IMR-90 (cell line): ENCODE measurements around the gene FBXW5. TPM values are rescaled to one million over a fixed set of nuclear protein-coding genes. Genes with fewer than 3 reads are reported as not detected.

Experiments
- ATAC-seq: fragments of 200-7000 bp; cut with Tn5 transposase; 2 replicates; pipeline ENCODE4 v1.9.1; 2020; ENCODE audit warnings: low read depth, mild to moderate bottlenecking, moderate library complexity
- BruUV-seq: library from RNA; stranded (reverse); fragments of 400-500 nt; replicated peaks from 2 replicates; lab custom pipeline; 2021; lab: Mats Ljungman, UMichigan
- CTCF ChIA-PET: fragments of 300-600 bp; formaldehyde crosslinking; extraction: SDS; loops from one replicate; lab custom pipeline; 2021; ENCODE audit warnings: antibody characterized with exemption; lab: Yijun Ruan, JAX
- POLR2A ChIA-PET: fragments of 300-600 bp; sonication (Branson Sonifier 250); formaldehyde crosslinking; loops from one replicate; lab custom pipeline; 2022; ENCODE audit warnings: antibody characterized with exemption; ENCODE audit not compliant: unreplicated experiment; lab: Charles Lee
- DNase-seq: peaks from one replicate; pipeline ENCODE4 v3.0.0; 2013
- H2AFZ ChIP-seq: replicated peaks from 2 replicates; pipeline ENCODE3; 2013; ENCODE audit warnings: low read length, mild to moderate bottlenecking; ENCODE audit not compliant: poor library complexity
- H2AK5ac ChIP-seq: 2 replicates; pipeline ENCODE4 v1.6.1; 2013; ENCODE audit warnings: low read depth, low read length, inconsistent platforms
- H2AK9ac ChIP-seq: replicated peaks from 2 replicates; pipeline ENCODE3; 2013; ENCODE audit warnings: mild to moderate bottlenecking, low read depth, low read length, moderate library complexity; ENCODE audit not compliant: poor library complexity
- H2BK120ac ChIP-seq: 2 replicates; pipeline ENCODE4 v1.6.1; 2013; ENCODE audit warnings: low read depth, low read length, inconsistent platforms
- H2BK15ac ChIP-seq: 3 replicates; pipeline ENCODE4 v1.6.1; 2013; ENCODE audit warnings: low read depth, low read length, inconsistent platforms
- H2BK20ac ChIP-seq: 2 replicates; pipeline ENCODE4 v1.6.1; 2013; ENCODE audit warnings: low read depth, mild to moderate bottlenecking, inconsistent platforms, low read length, moderate library complexity
- H2BK5ac ChIP-seq: 2 replicates; pipeline ENCODE4 v1.6.1; 2013; ENCODE audit warnings: mild to moderate bottlenecking, low read depth, low read length, inconsistent platforms; ENCODE audit not compliant: poor library complexity, severe bottlenecking
- H3K14ac ChIP-seq: replicated peaks from 2 replicates; pipeline ENCODE4 v1.6.1; 2013; ENCODE audit warnings: low read depth, low read length, inconsistent platforms
- H3K18ac ChIP-seq: 2 replicates; pipeline ENCODE4 v1.6.1; 2013; ENCODE audit warnings: low read depth, low read length, control low read depth
- H3K23ac ChIP-seq: 2 replicates; pipeline ENCODE4 v1.6.1; 2013; ENCODE audit warnings: low read depth, low read length, inconsistent platforms
- H3K27ac ChIP-seq: 2 replicates; pipeline ENCODE4 v1.5.1; 2013; ENCODE audit warnings: mild to moderate bottlenecking, control low read depth, low read length; ENCODE audit not compliant: insufficient read depth
- H3K27me3 ChIP-seq: 2 replicates; pipeline ENCODE4 v1.6.1; 2013; ENCODE audit warnings: low read length; ENCODE audit not compliant: control insufficient read depth, insufficient read depth
- H3K36me3 ChIP-seq: 2 replicates; pipeline ENCODE4 v1.6.1; 2013; ENCODE audit warnings: low read length, mixed read lengths; ENCODE audit not compliant: control insufficient read depth, insufficient read depth
- H3K4ac ChIP-seq: 2 replicates; pipeline ENCODE4 v1.6.1; 2013; ENCODE audit warnings: low read depth, low read length, inconsistent platforms
- H3K4me1 ChIP-seq: 2 replicates; pipeline ENCODE4 v1.6.1; 2013; ENCODE audit warnings: low read length, mixed read lengths; ENCODE audit not compliant: control insufficient read depth, insufficient read depth
- H3K4me2 ChIP-seq: 2 replicates; pipeline ENCODE4 v1.6.1; 2013; ENCODE audit warnings: low read depth, mild to moderate bottlenecking, control low read depth, low read length, moderate library complexity
- H3K4me3 ChIP-seq: 2 replicates; pipeline ENCODE4 v1.5.1; 2013; ENCODE audit warnings: low read depth, mild to moderate bottlenecking, control low read depth, low read length, moderate library complexity; ENCODE audit not compliant: insufficient read depth
- H3K56ac ChIP-seq: 2 replicates; pipeline ENCODE4 v1.6.1; 2013; ENCODE audit warnings: low read length, inconsistent platforms; ENCODE audit not compliant: insufficient read depth; ENCODE audit errors: extremely low read depth
- H3K79me1 ChIP-seq, 2 experiments: 2 replicates each; pipeline ENCODE4 v1.6.1; 2013; ENCODE audit warnings: low read length in 2 of 2, inconsistent platforms in 1 of 2, low read depth in 1 of 2
- H3K9ac ChIP-seq: 2 replicates; pipeline ENCODE4 v1.6.1; 2013; ENCODE audit warnings: low read depth, low read length, control low read depth
- H3K9me1 ChIP-seq: 2 replicates; pipeline ENCODE4 v1.6.1; 2013; ENCODE audit warnings: low read length, inconsistent platforms; ENCODE audit not compliant: insufficient read depth
- H3K9me3 ChIP-seq: 2 replicates; pipeline ENCODE4 v1.6.1; 2013; ENCODE audit warnings: low read length; ENCODE audit not compliant: control insufficient read depth, insufficient read depth
- H4K20me1 ChIP-seq: 2 replicates; pipeline ENCODE4 v1.6.1; 2013; ENCODE audit warnings: low read length, inconsistent platforms; ENCODE audit not compliant: insufficient read depth
- H4K5ac ChIP-seq: 2 replicates; pipeline ENCODE4 v1.6.1; 2013; ENCODE audit warnings: mild to moderate bottlenecking, low read depth, low read length, control low read depth
- H4K8ac ChIP-seq, 2 experiments: 2 replicates each; pipeline ENCODE4 v1.6.1; 2013; ENCODE audit warnings: low read depth in 2 of 2, low read length in 2 of 2, control low read depth in 1 of 2, inconsistent platforms in 1 of 2
- H4K91ac ChIP-seq: 2 replicates; pipeline ENCODE4 v1.6.1; 2013; ENCODE audit warnings: low read depth, low read length, inconsistent platforms; ENCODE audit not compliant: insufficient read depth
- CHD1 ChIP-seq: IDR thresholded peaks from 2 replicates; pipeline ENCODE4 v1.6.1; 2012; ENCODE audit warnings: low read depth, low read length, improper control_type of control experiment
- NFE2L2 ChIP-seq: fragments of 150-350 bp; IDR thresholded peaks from 2 replicates; pipeline ENCODE4 v1.6.1; 2016; ENCODE audit warnings: low read depth, mild to moderate bottlenecking, low read length
- WGBS, 2 experiments: methylation state at CpG; one replicate each; pipeline versions ENCODE4 v1.1.5 to v1.1.7; 2013; ENCODE audit warnings: missing lambda C conversion rate in 2 of 2; ENCODE audit not compliant: insufficient read length in 1 of 2; ENCODE audit errors: extremely low coverage in 2 of 2; 5-methylcytosine and 5-hydroxymethylcytosine counted together
- dilution Hi-C: fragments of 300-500 bp; cut with HindIII; formaldehyde crosslinking; loops from one replicate; pipeline ENCODE4 v1.14.3; 2018; ENCODE audit warnings: low sequenced_read_pairs; ENCODE audit not compliant: unreplicated experiment
- in situ Hi-C: fragments of 300-500 bp; cut with MboI; formaldehyde crosslinking; loops from 3 replicates; pipeline ENCODE4 v1.14.3; 2019; ENCODE audit warnings: low sequenced_read_pairs, inconsistent platforms, mixed read lengths
- intact Hi-C: fragments of 100-400 bp; cut with micrococcal nuclease; formaldehyde crosslinking; loops from 2 replicates; pipeline ENCODE4 v1.10.0; 2022
- polyA plus RNA-seq, 3 experiments: library from polyadenylated mRNA; depleted of rRNA; stranded (reverse); fragments of >200 nt; gene quantifications; 2 replicates each; pipeline ENCODE4 v1.2.3, GENCODE V29; 2012; ENCODE audit warnings: low replicate concordance in 1 of 3
- total RNA-seq: library from RNA; depleted of rRNA; stranded (reverse); fragments of >200 nt; gene quantifications from 2 replicates; pipeline ENCODE4 v1.2.3, GENCODE V29; 2012

Gene FBXW5
- total and polyA plus RNA-seq, 2 of the 4 experiments (the other 2 are of a cell fraction): 65.1 to 80.2 TPM

DNA sequence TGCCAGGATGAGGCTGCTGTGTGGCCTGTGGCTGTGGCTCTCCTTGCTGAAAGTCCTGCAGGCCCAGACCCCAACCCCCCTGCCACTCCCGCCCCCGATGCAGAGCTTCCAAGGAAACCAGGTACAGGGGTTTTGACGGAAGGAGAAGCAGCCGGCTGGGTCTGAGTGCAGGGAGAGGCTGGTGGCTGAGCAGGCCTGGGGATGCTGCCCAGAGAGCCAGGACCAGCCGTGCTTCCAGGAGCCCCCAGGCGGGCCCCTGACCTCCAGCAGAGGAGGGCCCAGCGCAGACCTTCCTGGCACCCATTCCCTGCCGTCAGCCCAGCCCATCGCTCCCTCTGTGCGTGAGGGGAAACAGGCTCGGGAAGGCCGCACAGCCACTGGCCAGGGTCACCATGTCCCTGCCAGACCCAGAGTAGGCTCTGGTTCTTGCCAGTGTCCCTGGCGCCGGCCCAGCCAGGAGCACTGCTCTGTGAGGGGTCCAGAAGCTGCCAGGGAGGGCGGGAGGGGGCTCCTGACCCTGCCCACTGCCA lies 7.8 kb upstream of the FBXW5 start:
- Histone ChIP-seq H3K56ac (no peak overlapping the region), H3K9me3 (peaks cover 3% of the 10 kb centered on the region), H3K36me3 (no peaks in the 10 kb centered on the region), H2AFZ (no peak overlapping the region), H2BK120ac (no peak overlapping the region), H4K5ac (no peak overlapping the region), H3K4ac (no peak overlapping the region), H2AK5ac (no peak overlapping the region), H2BK20ac (no peak overlapping the region), H3K27me3 (peaks cover 13% of the 10 kb centered on the region; the same call in 1 of the 2 replicates), H3K4me3 (no peak overlapping the region), H3K14ac (no peak overlapping the region), H2BK5ac (no peak overlapping the region), H4K8ac (no peak overlapping the region), H2BK15ac (no peak overlapping the region), H3K4me1 (no peaks in the 10 kb centered on the region; the same call in 1 of the 2 replicates), H2AK9ac (no peak overlapping the region), H3K79me1 (no peaks in the 10 kb centered on the region), H4K20me1 (no peaks in the 10 kb centered on the region), H3K23ac (no peak overlapping the region), H4K91ac (no peak overlapping the region), H3K18ac (no peak overlapping the region), H3K4me2 (no peak overlapping the region), H3K9ac (no peak overlapping the region), H3K9me1 (no peaks in the 10 kb centered on the region), H3K27ac (no peak overlapping the region)
- dilution Hi-C loops (no loop called here), in situ Hi-C loops (no loop called here), intact Hi-C loops (no loop called here)
- ChIA-PET POLR2A (no interaction called here), CTCF (no interaction called here)
- TF ChIP-seq CHD1: no peak
- TF ChIP-seq NFE2L2: no peak
- no TSS peak for BruUV-seq
- DNase-seq: no peak
- no peak for ATAC-seq
- WGBS, 2 experiments: 38% methylated on average over 3 of the region's 15 CpGs; no CpG with 5 or more reads in 1 of the 2 experiments
